Measurements from ENCODE around the gene HDAC4.

Gene HDAC4

DNA sequence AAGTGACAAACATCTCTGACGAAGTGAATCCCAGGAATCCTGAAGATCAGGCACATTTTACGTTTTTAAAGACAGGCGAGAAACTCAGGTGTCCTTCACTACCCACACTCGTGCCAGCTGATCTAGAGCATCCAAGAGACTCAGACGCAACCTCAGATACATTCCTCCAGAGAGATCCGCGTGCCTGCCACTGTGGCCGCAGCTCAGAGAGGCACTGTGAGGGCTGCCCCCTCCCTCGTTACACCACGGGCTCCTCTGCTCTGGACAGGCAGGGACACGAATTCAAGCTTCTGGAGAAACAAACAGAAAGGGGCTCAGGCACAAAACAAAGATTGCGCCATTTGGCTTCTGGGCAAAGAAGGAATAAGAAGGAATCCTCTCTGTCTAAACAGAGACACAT, 268.0 kb downstream of the HDAC4 start:
- H3K4me3 ChIP-seq (ENCODE audit: control insufficient read depth, low read depth, low read length), result no peak overlapping the region
- DNase-seq (ENCODE audit: low read depth), result no peak
- TF ChIP-seq, protein P1, sequence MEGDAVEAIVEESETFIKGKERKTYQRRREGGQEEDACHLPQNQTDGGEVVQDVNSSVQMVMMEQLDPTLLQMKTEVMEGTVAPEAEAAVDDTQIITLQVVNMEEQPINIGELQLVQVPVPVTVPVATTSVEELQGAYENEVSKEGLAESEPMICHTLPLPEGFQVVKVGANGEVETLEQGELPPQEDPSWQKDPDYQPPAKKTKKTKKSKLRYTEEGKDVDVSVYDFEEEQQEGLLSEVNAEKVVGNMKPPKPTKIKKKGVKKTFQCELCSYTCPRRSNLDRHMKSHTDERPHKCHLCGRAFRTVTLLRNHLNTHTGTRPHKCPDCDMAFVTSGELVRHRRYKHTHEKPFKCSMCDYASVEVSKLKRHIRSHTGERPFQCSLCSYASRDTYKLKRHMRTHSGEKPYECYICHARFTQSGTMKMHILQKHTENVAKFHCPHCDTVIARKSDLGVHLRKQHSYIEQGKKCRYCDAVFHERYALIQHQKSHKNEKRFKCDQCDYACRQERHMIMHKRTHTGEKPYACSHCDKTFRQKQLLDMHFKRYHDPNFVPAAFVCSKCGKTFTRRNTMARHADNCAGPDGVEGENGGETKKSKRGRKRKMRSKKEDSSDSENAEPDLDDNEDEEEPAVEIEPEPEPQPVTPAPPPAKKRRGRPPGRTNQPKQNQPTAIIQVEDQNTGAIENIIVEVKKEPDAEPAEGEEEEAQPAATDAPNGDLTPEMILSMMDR (conservative IDR thresholded peaks at IDR 0.05; ENCODE audit: control insufficient read depth, insufficient read depth, low read depth, low read length), result no peak

- TF ChIP-seq, protein P1 (conservative IDR thresholded peaks at IDR 0.05; ENCODE audit: control insufficient read depth, insufficient read depth, low read depth, low read length), result no peak
- no peak for DNase-seq (ENCODE audit: low read depth)
- no peak overlapping the region for H3K4me3 ChIP-seq (ENCODE audit: control insufficient read depth, low read depth, low read length)
These were observed 268.6 kb downstream of the HDAC4 start for GRCh38 chr2:239132156-239132709.

DNA sequence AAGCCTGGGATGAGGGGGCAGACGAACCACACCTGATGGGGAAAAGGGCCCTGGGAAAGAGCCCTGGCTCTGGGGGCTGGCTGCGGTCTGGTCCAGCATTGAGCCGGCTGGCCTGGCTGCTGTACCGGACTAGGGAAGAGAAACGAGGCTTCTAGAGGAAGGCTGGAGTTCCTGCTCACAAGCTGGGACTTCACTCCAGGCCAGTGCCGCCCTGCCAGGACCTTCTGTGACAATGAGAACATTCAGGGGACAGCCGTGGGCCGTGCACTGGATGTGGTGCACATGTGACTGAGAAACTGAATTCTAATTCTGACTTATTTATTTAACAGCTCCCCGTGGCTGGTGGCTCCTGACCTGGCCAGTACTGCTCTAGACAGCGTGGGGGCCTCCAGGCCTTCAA, 269.3 kb downstream of the HDAC4 start:
- H3K4me3 ChIP-seq (ENCODE audit: control insufficient read depth, low read depth, low read length), result no peak overlapping the region
- no peak for DNase-seq (ENCODE audit: low read depth)
- TF ChIP-seq, protein P1 (conservative IDR thresholded peaks at IDR 0.05; ENCODE audit: control insufficient read depth, insufficient read depth, low read depth, low read length), result no peak

DNA sequence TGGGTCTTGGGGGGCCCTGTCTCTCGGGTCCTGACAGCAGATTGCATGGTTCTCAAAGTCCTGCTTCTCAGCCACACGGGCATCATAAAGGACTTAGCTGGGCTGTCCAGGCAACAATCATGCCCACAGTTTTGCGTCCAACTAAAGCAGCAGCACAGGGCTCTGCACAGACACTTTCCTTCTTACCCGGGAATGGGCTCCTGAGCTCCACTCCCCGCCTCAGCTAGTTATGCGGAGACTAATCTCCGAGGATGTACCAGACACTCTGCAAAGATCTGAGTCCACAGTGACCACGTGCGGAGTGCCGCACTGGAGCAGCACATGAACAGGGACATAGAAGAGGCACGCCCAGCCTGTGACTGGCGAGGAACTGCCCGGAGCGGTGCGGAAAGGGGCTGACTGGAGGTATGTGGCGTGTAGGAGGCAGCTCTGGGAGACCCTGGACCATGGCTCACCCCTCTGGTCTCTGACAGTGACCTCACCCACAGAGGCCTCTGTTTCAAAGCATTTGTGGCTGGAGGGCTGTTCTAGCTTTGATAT, 270.0 kb downstream of the HDAC4 start:
- TF ChIP-seq, protein P1 (conservative IDR thresholded peaks at IDR 0.05; ENCODE audit: control insufficient read depth, insufficient read depth, low read depth, low read length), result no peak
- H3K4me3 ChIP-seq (ENCODE audit: control insufficient read depth, low read depth, low read length), result no peak overlapping the region
- no peak for DNase-seq (ENCODE audit: low read depth)

DNA sequence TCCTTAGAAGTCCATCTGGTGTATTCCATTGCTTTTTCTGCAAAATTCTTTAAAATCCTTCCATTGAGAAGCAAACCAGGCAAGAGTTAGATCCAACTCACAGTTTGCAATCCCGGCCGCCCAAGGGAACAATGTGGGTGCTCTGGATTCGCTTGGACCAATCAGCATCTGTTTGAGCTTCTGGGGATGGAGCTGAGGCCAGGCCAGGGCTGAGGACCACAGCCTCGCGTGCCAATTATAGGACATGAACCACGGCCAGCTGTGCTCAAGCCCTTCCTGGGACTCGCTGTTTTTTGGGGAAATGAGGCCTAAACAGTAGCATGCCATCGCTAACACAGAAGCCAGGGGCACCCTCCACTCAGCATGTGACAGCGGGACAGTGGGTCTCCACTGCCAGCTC, 270.8 kb downstream of the HDAC4 start:
- no peak overlapping the region for H3K4me3 ChIP-seq (ENCODE audit: control insufficient read depth, low read depth, low read length)
- TF ChIP-seq, protein P1 (conservative IDR thresholded peaks at IDR 0.05; ENCODE audit: control insufficient read depth, insufficient read depth, low read depth, low read length), result no peak
- DNase-seq (ENCODE audit: low read depth), result no peak

DNA sequence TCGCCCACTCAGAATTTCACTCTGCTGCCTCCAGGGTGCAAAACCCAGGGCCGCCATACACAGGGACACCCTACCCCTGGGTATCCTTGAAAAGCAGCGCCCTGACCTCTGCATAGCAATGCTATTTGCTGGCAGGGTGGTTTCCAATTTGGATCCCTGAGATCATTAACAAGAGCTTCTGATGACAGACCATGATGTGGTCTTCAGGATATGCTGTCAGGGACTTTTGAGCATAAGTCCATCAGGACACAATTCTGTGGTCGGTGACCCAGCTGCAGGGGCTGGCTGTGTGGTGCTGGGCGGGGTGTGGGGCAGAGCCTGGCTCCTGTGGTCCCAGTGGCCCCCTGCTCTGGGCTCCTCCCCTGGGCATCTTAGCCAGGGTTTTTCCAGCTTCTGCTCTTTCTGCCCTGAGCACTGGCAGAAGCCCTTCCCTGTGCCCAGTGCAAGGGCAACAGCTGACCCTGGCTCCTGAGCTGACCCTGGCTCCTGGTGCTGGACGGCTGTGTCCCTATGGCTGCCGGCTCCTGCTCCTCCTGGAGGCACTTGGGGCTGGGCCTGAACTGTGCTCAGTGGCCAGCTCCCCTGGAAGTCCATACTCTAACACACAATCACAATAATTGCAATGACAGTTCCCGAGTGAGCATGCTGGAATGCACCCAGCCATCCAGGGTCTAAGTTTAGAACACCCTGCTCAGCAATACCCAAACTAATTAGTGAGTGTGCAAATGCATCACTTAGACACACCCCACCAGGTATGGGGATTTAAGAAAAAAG, 271.5 kb downstream of the HDAC4 start:
- no peak for DNase-seq (ENCODE audit: low read depth)
- TF ChIP-seq, protein P1 (conservative IDR thresholded peaks at IDR 0.05; ENCODE audit: control insufficient read depth, insufficient read depth, low read depth, low read length), result no peak
- H3K4me3 ChIP-seq (ENCODE audit: control insufficient read depth, low read depth, low read length), result no peak overlapping the region

All from fibroblast of mammary gland (primary cell).